PC-9 (cell line): ENCODE data around the gene RPL29. TPM values are rescaled to one million over a fixed set of nuclear protein-coding genes. Genes with fewer than 3 reads are reported as not detected.

ENCODE experiments used
- BruUV-seq: library from RNA; stranded (reverse); fragments of 400-500 nt; replicated peaks from 2 replicates; lab custom pipeline; 2021; lab: Mats Ljungman, UMichigan
- CTCF ChIA-PET: fragments of 300-600 bp; sonication (Branson Sonifier 250); formaldehyde crosslinking; loops from one replicate; lab custom pipeline; 2022; ENCODE audit warnings: antibody characterized with exemption; lab: Charles Lee
- POLR2A ChIA-PET: fragments of 300-600 bp; sonication (Branson Sonifier 250); formaldehyde crosslinking; loops from one replicate; lab custom pipeline; 2022; ENCODE audit warnings: antibody characterized with exemption; ENCODE audit not compliant: unreplicated experiment; lab: Charles Lee
- DNase-seq, 2 experiments: peaks; one replicate each; pipeline versions ENCODE4 v3.0.0 to v3.0.0-alpha.2; 2015 to 2022; ENCODE audit warnings: mixed read lengths in 1 of 2
- H2AFZ ChIP-seq: fragments of 200-600 bp; sonication (generic); 2 replicates; pipeline ENCODE4 v1.8.1; 2017; ENCODE audit warnings: antibody characterized with exemption
- H3F3A ChIP-seq: fragments of 200-600 bp; sonication (generic); 2 replicates; pipeline ENCODE4 v1.8.1; 2017; ENCODE audit warnings: antibody characterized with exemption, mild to moderate bottlenecking, low read depth; ENCODE audit not compliant: insufficient read depth
- H3K27ac ChIP-seq: fragments of 200-600 bp; sonication (generic); 2 replicates; pipeline ENCODE4 v1.6.1; 2016; ENCODE audit warnings: mixed run types
- H3K27me3 ChIP-seq: fragments of 200-600 bp; sonication (generic); 2 replicates; pipeline ENCODE4 v1.6.1; 2016; ENCODE audit warnings: low read depth, mixed run types; ENCODE audit not compliant: insufficient read depth
- H3K36me3 ChIP-seq: fragments of 200-600 bp; sonication (generic); 2 replicates; pipeline ENCODE4 v1.6.1; 2016; ENCODE audit warnings: low read depth, mixed run types
- H3K4me1 ChIP-seq: fragments of 200-600 bp; sonication (generic); replicated peaks from 2 replicates; pipeline ENCODE4 v1.6.1; 2016; ENCODE audit warnings: mixed run types; ENCODE audit not compliant: insufficient read depth
- H3K4me2 ChIP-seq: fragments of 200-600 bp; sonication (generic); 2 replicates; pipeline ENCODE4 v1.6.1; 2017; ENCODE audit warnings: mixed run types
- H3K4me3 ChIP-seq: fragments of 200-600 bp; sonication (generic); 2 replicates; pipeline ENCODE4 v1.6.1; 2016; ENCODE audit warnings: mixed run types
- H3K79me2 ChIP-seq: fragments of 200-600 bp; sonication (generic); 2 replicates; pipeline ENCODE4 v1.6.1; 2017; ENCODE audit warnings: low read depth, mixed run types
- H3K9me2 ChIP-seq: fragments of 200-600 bp; sonication (generic); 2 replicates; pipeline ENCODE4 v1.8.1; 2017; ENCODE audit warnings: mild to moderate bottlenecking; ENCODE audit not compliant: insufficient read depth
- H3K9me3 ChIP-seq: fragments of 200-600 bp; sonication (generic); 2 replicates; pipeline ENCODE4 v1.8.1; 2016; ENCODE audit warnings: low read depth; ENCODE audit not compliant: insufficient read depth
- H4K20me1 ChIP-seq: fragments of 200-600 bp; sonication (generic); 2 replicates; pipeline ENCODE4 v1.8.1; 2017; ENCODE audit not compliant: insufficient read depth
- CTCF ChIP-seq: fragments of 200-600 bp; sonication (generic); conservative IDR thresholded peaks from 2 replicates; pipeline ENCODE4 v1.6.1; 2017; ENCODE audit warnings: mixed run types, antibody characterized with exemption, mild to moderate bottlenecking, moderate library complexity
- EZH2 ChIP-seq: fragments of 200-600 bp; sonication (generic); IDR thresholded peaks from 2 replicates; pipeline ENCODE4 v1.8.0; 2017; ENCODE audit warnings: antibody characterized with exemption, low read depth
- intact Hi-C: fragments of 100-400 bp; cut with micrococcal nuclease; formaldehyde crosslinking; loops from one replicate; pipeline ENCODE4 v1.10.0; 2022; ENCODE audit not compliant: unreplicated experiment
- total RNA-seq: library from RNA; stranded (reverse); gene quantifications from 2 replicates; pipeline ENCODE4 v1.2.3, GENCODE V29; 2021

RPL29 gene
- total RNA-seq, 1 experiment from 2014 or later, result 1,278 TPM

DNA sequence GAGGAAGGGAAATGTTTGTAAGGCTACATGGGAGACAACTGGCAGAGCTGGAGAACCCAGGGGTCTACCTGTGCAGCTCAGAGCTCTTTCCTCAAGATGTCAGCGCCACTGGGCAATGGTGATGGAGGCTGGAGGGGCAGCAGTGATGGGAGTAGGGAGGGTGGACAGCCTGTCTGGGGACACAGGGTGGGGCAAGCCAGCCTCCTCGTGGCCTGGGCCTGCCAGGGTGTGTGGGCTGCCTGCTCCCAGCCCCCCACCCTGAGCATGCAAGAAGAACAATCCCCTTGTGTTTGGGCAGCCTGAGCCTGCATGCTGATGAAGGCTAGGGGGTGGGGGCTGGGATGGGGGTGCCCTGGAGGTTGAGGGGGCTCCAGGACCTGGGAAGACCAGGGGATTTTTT is 29.7 kb downstream of the RPL29 start:
- no peak overlapping the region for H3K4me3 ChIP-seq
- no peaks in the 10 kb centered on the region for H3K27me3 ChIP-seq
- no peak overlapping the region for H3K4me2 ChIP-seq
- H3K36me3 ChIP-seq, result no peaks in the 10 kb centered on the region
- no TSS peak for BruUV-seq
- ChIA-PET CTCF (no interaction called here), POLR2A (no interaction called here)
- H3K79me2 ChIP-seq, result no peaks in the 10 kb centered on the region
- intact Hi-C loops, result no loop called here
- H4K20me1 ChIP-seq, result no peaks in the 10 kb centered on the region
- no peak overlapping the region for H2AFZ ChIP-seq
- peaks cover 21% of the 10 kb centered on the region for H3F3A ChIP-seq
- no peaks in the 10 kb centered on the region for H3K9me2 ChIP-seq
- no peak for DNase-seq
- no peak overlapping the region for H3K27ac ChIP-seq
- peaks cover 4% of the 10 kb centered on the region; the same call in 1 of the 2 replicates for H3K4me1 ChIP-seq
- no peak for TF ChIP-seq CTCF
- TF ChIP-seq EZH2, result no peak
- no peaks in the 10 kb centered on the region for H3K9me3 ChIP-seq

DNA sequence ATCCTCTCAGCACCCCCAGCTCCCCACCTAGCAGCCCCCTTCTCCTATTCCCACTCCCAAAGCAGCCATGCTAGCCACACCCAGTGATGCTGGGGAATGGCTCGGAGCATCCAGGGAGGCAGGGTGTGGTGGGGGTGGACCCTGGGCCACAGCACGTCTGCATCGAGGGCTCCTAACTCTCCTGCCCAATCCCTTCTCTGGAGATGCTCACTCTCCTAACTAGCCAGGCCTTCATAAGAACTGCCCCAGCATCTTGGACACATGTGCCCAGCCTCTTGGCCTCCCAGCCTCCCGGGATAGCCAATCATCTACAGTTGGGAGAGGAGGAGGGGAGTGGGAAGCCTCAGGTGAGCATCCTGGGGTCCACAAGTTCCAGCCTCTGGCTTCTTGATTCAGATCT is 31.2 kb downstream of the RPL29 start:
- Histone ChIP-seq H3K79me2 (no peaks in the 10 kb centered on the region), H3K4me3 (no peak overlapping the region), H3K36me3 (no peaks in the 10 kb centered on the region), H3K27ac (no peak overlapping the region), H3K9me2 (no peaks in the 10 kb centered on the region), H4K20me1 (no peaks in the 10 kb centered on the region), H3F3A (peaks cover 12% of the 10 kb centered on the region), H2AFZ (no peak overlapping the region), H3K4me2 (no peak overlapping the region), H3K9me3 (no peaks in the 10 kb centered on the region), H3K27me3 (no peaks in the 10 kb centered on the region), H3K4me1 (peaks cover 4% of the 10 kb centered on the region; the same call in 1 of the 2 replicates)
- intact Hi-C loops, result no loop called here
- no TSS peak for BruUV-seq
- POLR2A ChIA-PET, result no interaction called here
- DNase-seq, result no peak
- TF ChIP-seq EZH2 (no peak), CTCF (no peak)
- CTCF ChIA-PET, result no interaction called here

GRCh38 chr3:51963951-51964451 is 31.7 kb downstream of the RPL29 start:
- H3K9me3 ChIP-seq, result no peaks in the 10 kb centered on the region
- H3K9me2 ChIP-seq, result no peaks in the 10 kb centered on the region
- BruUV-seq, result no TSS peak
- no peaks in the 10 kb centered on the region for H4K20me1 ChIP-seq
- H3K27me3 ChIP-seq, result no peaks in the 10 kb centered on the region
- H3F3A ChIP-seq, result peaks cover 6% of the 10 kb centered on the region; the same call in 1 of the 2 replicates
- H3K4me3 ChIP-seq, result no peak overlapping the region
- intact Hi-C loops, result no loop called here
- H3K36me3 ChIP-seq, result no peaks in the 10 kb centered on the region
- DNase-seq, result no peak
- H2AFZ ChIP-seq, result no peak overlapping the region
- no peak overlapping the region for H3K4me2 ChIP-seq
- ChIA-PET CTCF (interaction anchor here (0.6 kb wide), 1 partner anchor 1107 kb away, joined by 6 read pairs; no protein-coding TSS in a partner anchor), POLR2A (no interaction called here)
- peaks cover 4% of the 10 kb centered on the region; the same call in 1 of the 2 replicates for H3K4me1 ChIP-seq
- no peaks in the 10 kb centered on the region for H3K79me2 ChIP-seq
- no peak overlapping the region for H3K27ac ChIP-seq
- TF ChIP-seq EZH2 (no peak), CTCF (no peak)
